Chondrocyte (in vitro differentiated cells): Measurements from ENCODE around the gene CCNYL1. TPM values are rescaled to one million over a fixed set of nuclear protein-coding genes. Genes with fewer than 3 reads are reported as not detected.

ENCODE experiments used
- DNase-seq: peaks from one replicate; pipeline ENCODE4 v3.0.0; 2021; ENCODE audit warnings: mixed read lengths, low spot score
- H3K27ac Mint-ChIP-seq: one replicate; pipeline ENCODE4 v1.8.0; 2021; ENCODE audit warnings: mild to moderate bottlenecking, moderate library complexity, mixed read lengths; ENCODE audit not compliant: unreplicated experiment
- H3K27me3 Mint-ChIP-seq: 2 replicates; pipeline ENCODE4 v1.8.0; 2021; ENCODE audit warnings: low read depth, mixed read lengths
- H3K36me3 Mint-ChIP-seq: 2 replicates; pipeline ENCODE4 v1.8.0; 2021; ENCODE audit warnings: low read depth, mixed read lengths
- H3K4me1 Mint-ChIP-seq: 2 replicates; pipeline ENCODE4 v1.8.0; 2021; ENCODE audit warnings: low read depth, mild to moderate bottlenecking, mixed read lengths
- H3K4me3 Mint-ChIP-seq: one replicate; pipeline ENCODE4 v1.8.0; 2021; ENCODE audit warnings: mild to moderate bottlenecking, moderate library complexity, mixed read lengths; ENCODE audit not compliant: unreplicated experiment
- H3K9me3 Mint-ChIP-seq: 2 replicates; pipeline ENCODE4 v1.8.0; 2021; ENCODE audit warnings: low read depth, mixed read lengths
- CTCF ChIP-seq: fragments of 200-600 bp; sonication (generic); IDR thresholded peaks from 2 replicates; pipeline ENCODE4 v1.5.0; 2021; ENCODE audit warnings: antibody characterized with exemption, mild to moderate bottlenecking, moderate library complexity
- long read RNA-seq: library from polyadenylated mRNA; stranded (forward); transcript quantifications from one replicate; pipeline ENCODE4 v2.0.0, GENCODE V29; 2021
- total RNA-seq: library from RNA; stranded (reverse); gene quantifications from 3 replicates; pipeline ENCODE4 v1.2.1, GENCODE V29; 2021

The CCNYL1 gene
- 17.4 to 25.3 TPM (median 24.7 TPM) in 3 replicates for total RNA-seq
- long read RNA-seq, transcript CCNYL1-201 (10 exons, 3,767 nt) = major isoform, 10 of 20 reads
- long read RNA-seq, partial matches to known transcripts = 0 of 20 reads
- long read RNA-seq, other reads (novel, unspliced or antisense) = 9 of 20 reads

GRCh38 chr2:207710814-207711740 lies at the start of gene CCNYL1:
Gene CCNYL1, plus strand, starts transcription at chr2:207711640. Its CDS starts 257 bp downstream, at chr2:207711897.
- Mint-ChIP-seq H3K36me3 (no peaks in the 10 kb centered on the region), H3K27me3 (no peaks in the 10 kb centered on the region), H3K4me1 (peaks cover 28% of the 10 kb centered on the region), H3K27ac (peak within 1 kb of the TSS; percentile 96), H3K4me3 (peak within 1 kb of the TSS; percentile 98), H3K9me3 (no peaks in the 10 kb centered on the region)
- DNase-seq = peak; percentile 100
- no peak for TF ChIP-seq CTCF

DNA sequence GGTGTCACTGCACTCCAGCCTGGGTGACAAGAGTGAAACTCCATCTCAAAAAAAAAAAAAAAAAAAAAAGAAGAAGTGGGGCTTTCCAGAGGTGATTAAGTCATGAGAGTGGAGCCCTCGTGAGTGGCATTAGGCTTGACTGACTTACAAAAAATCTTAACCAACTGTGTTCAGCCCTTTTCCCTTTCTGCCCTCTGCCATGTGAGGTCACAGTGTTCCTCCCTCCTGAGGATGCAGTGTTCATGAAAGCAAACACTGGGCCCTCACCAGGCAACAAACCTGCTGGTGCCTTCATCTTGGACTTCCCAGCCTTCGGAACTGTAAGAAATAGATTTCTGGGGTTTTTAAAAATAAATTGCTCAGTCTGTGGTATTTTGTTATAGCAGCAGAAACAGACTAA lies 49.2 kb upstream of the CCNYL1 start:
- no peak for TF ChIP-seq CTCF
- Mint-ChIP-seq H3K4me1 (no peaks in the 10 kb centered on the region), H3K27ac (no peak overlapping the region), H3K27me3 (no peaks in the 10 kb centered on the region), H3K9me3 (no peaks in the 10 kb centered on the region), H3K36me3 (no peaks in the 10 kb centered on the region), H3K4me3 (no peak overlapping the region)
- DNase-seq = no peak

- no peak for DNase-seq
- no peaks in the 10 kb centered on the region for H3K4me1 Mint-ChIP-seq
- no peak overlapping the region for H3K27ac Mint-ChIP-seq
These were observed 47.4 kb upstream of the CCNYL1 start for GRCh38 chr2:207663870-207664545.

DNA sequence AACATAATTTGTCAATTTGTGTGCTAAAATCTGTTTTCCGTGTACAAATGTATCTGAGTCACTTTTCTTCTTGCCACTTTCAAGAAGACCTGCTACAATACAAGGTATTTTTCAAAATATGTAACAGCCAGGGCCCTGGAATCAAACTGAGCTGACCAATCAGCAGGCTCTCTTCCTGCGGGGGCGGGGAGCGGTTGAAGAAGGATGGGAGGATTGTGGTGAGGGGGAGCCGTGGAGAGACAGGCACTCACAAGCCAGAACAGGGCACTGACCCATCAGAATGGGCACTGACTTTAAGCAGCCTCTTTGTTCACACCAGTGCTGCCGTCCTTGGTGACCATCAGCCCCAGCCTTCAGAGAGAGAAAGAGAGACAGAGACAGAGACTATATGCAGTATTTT lies 40.6 kb upstream of the CCNYL1 start:
- H3K27me3 Mint-ChIP-seq = no peaks in the 10 kb centered on the region
- H3K9me3 Mint-ChIP-seq = no peaks in the 10 kb centered on the region
- no peaks in the 10 kb centered on the region for H3K36me3 Mint-ChIP-seq
- no peak for TF ChIP-seq CTCF
- peak overlapping the region; percentile 54 for H3K27ac Mint-ChIP-seq
- no peak for DNase-seq
- H3K4me1 Mint-ChIP-seq = peaks cover under 1% of the 10 kb centered on the region
- H3K4me3 Mint-ChIP-seq = no peak overlapping the region

More at GRCh38 chr2:207663870-207664545, 47.4 kb upstream of the CCNYL1 start:
- Mint-ChIP-seq H3K4me3 (no peak overlapping the region), H3K36me3 (no peaks in the 10 kb centered on the region), H3K9me3 (no peaks in the 10 kb centered on the region), H3K27me3 (no peaks in the 10 kb centered on the region)
- TF ChIP-seq CTCF = no peak

- Mint-ChIP-seq H3K4me1 (peaks cover 16% of the 10 kb centered on the region), H3K36me3 (no peaks in the 10 kb centered on the region), H3K4me3 (no peak overlapping the region), H3K27me3 (no peaks in the 10 kb centered on the region), H3K27ac (no peak overlapping the region), H3K9me3 (no peaks in the 10 kb centered on the region)
- no peak for DNase-seq
- no peak for TF ChIP-seq CTCF
These were observed 38.0 kb upstream of the CCNYL1 start for GRCh38 chr2:207673431-207673830.
